Spleen (tissue), 7 donors: ENCODE results near the gene NTSR1.

Experiments used
- CTCF ChIP-seq, 11 experiments: fragments of 200-600 bp in 7 of 11; fragments of 450-650 bp in 4 of 11; sonication (generic) in 4 of 11; IDR thresholded peaks in 8 of 11; conservative IDR thresholded peaks in 3 of 11; 1 replicate in 7 of 11; 2 replicates in 4 of 11; pipeline versions ENCODE4 v1.4.0 to v1.8.0; 2016 to 2021; ENCODE audit warnings: antibody characterized with exemption in 11 of 11, inconsistent platforms in 4 of 11, mild to moderate bottlenecking in 1 of 11
- POLR2A ChIP-seq, 3 donors: fragments of 450-650 bp; IDR thresholded peaks; one replicate each; pipeline ENCODE4 v1.5.1; 2017; ENCODE audit warnings: antibody characterized with exemption in 3 of 3, mild to moderate bottlenecking in 1 of 3
- POLR2AphosphoS5 ChIP-seq, 3 donors: sonication (generic); formaldehyde crosslinking; IDR thresholded peaks; one replicate each; pipeline ENCODE4 v1.5.1; 2017; ENCODE audit warnings: antibody characterized with exemption in 3 of 3
- donor health status: DM: no; HTN: no; CAD: no; lungs with moderate emphysema.
- donor health status: DM: no; HTN: no; CAD: no.
- donor health status: DM: no; HTN: no; CAD: no.

GRCh38 chr20:62670156-62670555, 38.5 kb upstream of the NTSR1 start:
- TF ChIP-seq POLR2A (IDR thresholded peaks at IDR 0.05), result no peak
- no peak for TF ChIP-seq CTCF (IDR thresholded peaks at IDR 0.05 in 8 of 11, conservative IDR thresholded peaks at IDR 0.05 in 3 of 11)
- no peak for TF ChIP-seq POLR2AphosphoS5 (IDR thresholded peaks at IDR 0.05)
